Neural cell (in vitro differentiated cells): Measurements from ENCODE around the gene MAST4. TPM values are rescaled to one million over a fixed set of nuclear protein-coding genes. Genes with fewer than 3 reads are reported as not detected.

Experiments used
- H2AFZ ChIP-seq: fragments of 200-600, 300-800 bp; sonication (generic), shearing (Covaris generic); 2 replicates; pipeline ENCODE4 v1.6.0; 2014; ENCODE audit warnings: low read depth, mild to moderate bottlenecking, antibody characterized with exemption, low read length, moderate library complexity
- H3F3A ChIP-seq: fragments of 200-600 bp; shearing (Covaris generic); 2 replicates; pipeline ENCODE4 v1.6.1; 2016; ENCODE audit warnings: mild to moderate bottlenecking, moderate library complexity, mixed read lengths, antibody characterized with exemption, low read length; ENCODE audit not compliant: insufficient read depth, poor library complexity, severe bottlenecking
- H3K27ac ChIP-seq: fragments of 200-600, 300-800 bp; sonication (generic), shearing (Covaris generic); 2 replicates; pipeline ENCODE4 v1.5.1; 2014; ENCODE audit warnings: mild to moderate bottlenecking, low read length, moderate library complexity
- H3K27me3 ChIP-seq: fragments of 300-800, 200-600 bp; sonication (generic), shearing (Covaris generic); 2 replicates; pipeline ENCODE4 v1.6.0; 2014; ENCODE audit warnings: mild to moderate bottlenecking, low read depth, low read length, moderate library complexity; ENCODE audit not compliant: insufficient read depth
- H3K36me3 ChIP-seq: fragments of 300-800, 200-600 bp; sonication (generic), shearing (Covaris generic); 2 replicates; pipeline ENCODE4 v1.5.1; 2014; ENCODE audit warnings: mild to moderate bottlenecking, antibody characterized with exemption, low read length, moderate library complexity; ENCODE audit not compliant: insufficient read depth
- H3K4me2 ChIP-seq: fragments of 300-800, 200-600 bp; sonication (generic), shearing (Covaris generic); 2 replicates; pipeline ENCODE4 v1.6.0; 2014; ENCODE audit warnings: mild to moderate bottlenecking, low read length
- H3K4me3 ChIP-seq: fragments of 300-800, 200-600 bp; sonication (generic), shearing (Covaris generic); 2 replicates; pipeline ENCODE4 v1.5.1; 2014; ENCODE audit warnings: mild to moderate bottlenecking, low read length, moderate library complexity
- H3K79me2 ChIP-seq: fragments of 200-600 bp; shearing (Covaris generic); replicated peaks from 2 replicates; pipeline ENCODE4 v1.6.0; 2014; ENCODE audit warnings: mild to moderate bottlenecking, low read length, moderate library complexity; ENCODE audit not compliant: insufficient read depth
- H3K9ac ChIP-seq: fragments of 300-800, 200-600 bp; sonication (generic), shearing (Covaris generic); 2 replicates; pipeline ENCODE4 v1.6.1; 2016; ENCODE audit warnings: mild to moderate bottlenecking, low read length, mixed read lengths
- H3K9me2 ChIP-seq: fragments of 200-600 bp; shearing (Covaris generic); 2 replicates; pipeline ENCODE4 v1.6.1; 2016; ENCODE audit warnings: mild to moderate bottlenecking, low read length, mixed read lengths; ENCODE audit not compliant: insufficient read depth
- H3K9me3 ChIP-seq: fragments of 200-600, 300-800 bp; sonication (generic), shearing (Covaris generic); 2 replicates; pipeline ENCODE4 v1.6.1; 2016; ENCODE audit warnings: mild to moderate bottlenecking, mixed run types, low read length, moderate library complexity, mixed read lengths
- H4K20me1 ChIP-seq: fragments of 200-600 bp; shearing (Covaris generic); 2 replicates; pipeline ENCODE4 v1.6.1; 2016; ENCODE audit warnings: mild to moderate bottlenecking, mixed run types; ENCODE audit not compliant: insufficient read depth
- EZH2 ChIP-seq: fragments of 200-600, 300-800 bp; shearing (Covaris generic), sonication (generic); IDR thresholded peaks from 2 replicates; pipeline ENCODE4 v1.6.1; 2014; ENCODE audit warnings: antibody characterized with exemption, low read length, borderline replicate concordance, mild to moderate bottlenecking; ENCODE audit not compliant: insufficient read depth, poor library complexity, severe bottlenecking
- MXI1 ChIP-seq: fragments of 450-650 bp; conservative IDR thresholded peaks from 2 replicates; pipeline ENCODE4 v1.6.1; 2014; ENCODE audit warnings: antibody characterized with exemption, mild to moderate bottlenecking; ENCODE audit not compliant: poor library complexity, severe bottlenecking
- POLR2AphosphoS5 ChIP-seq: IDR thresholded peaks from 2 replicates; pipeline ENCODE4 v1.6.1; 2012
- RAD21 ChIP-seq: fragments of 450-650 bp; conservative IDR thresholded peaks from 2 replicates; pipeline ENCODE4 v1.6.1; 2014; ENCODE audit warnings: antibody characterized with exemption, mild to moderate bottlenecking, moderate library complexity
- SMC3 ChIP-seq: fragments of 450-650 bp; conservative IDR thresholded peaks from 2 replicates; pipeline ENCODE4 v1.6.1; 2014; ENCODE audit warnings: antibody characterized with exemption, mild to moderate bottlenecking, moderate library complexity; ENCODE audit not compliant: poor library complexity
- TAF1 ChIP-seq: IDR thresholded peaks from 2 replicates; pipeline ENCODE4 v1.6.1; 2012; ENCODE audit warnings: low read depth
- polyA plus RNA-seq: library from polyadenylated mRNA; depleted of rRNA; stranded (reverse); fragments of >200 nt; gene quantifications from 2 replicates; pipeline ENCODE4 v1.2.3, GENCODE V29; 2014
- TF ChIP-seq, protein P1 (sequence below): IDR thresholded peaks from 2 replicates; pipeline ENCODE4 v1.6.1; 2012; ENCODE audit warnings: borderline replicate concordance

Gene MAST4
- polyA plus RNA-seq, 1 donor from 2014 or later = 2.3 TPM

DNA sequence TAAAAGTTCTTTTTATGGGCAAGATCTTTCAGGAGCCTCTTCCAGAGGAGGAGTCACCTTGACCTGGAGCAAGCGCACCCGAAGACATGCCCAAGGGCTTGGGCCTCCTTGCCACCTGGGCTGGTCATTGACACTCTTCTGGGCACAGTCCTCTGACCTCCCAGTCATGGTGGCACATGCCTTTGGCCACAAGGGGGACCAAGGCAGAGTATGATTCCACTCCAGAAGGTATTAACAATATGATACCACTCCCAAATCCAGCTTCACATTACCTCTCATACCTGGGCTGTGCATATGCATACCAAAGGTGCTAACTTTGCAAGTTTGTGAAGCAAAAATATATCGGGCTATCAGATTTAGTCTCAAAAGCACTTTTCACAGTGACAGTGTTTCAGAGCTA lies 84.6 kb downstream of the MAST4 start:
- Histone ChIP-seq H3K36me3 (no peaks in the 10 kb centered on the region), H3K27ac (no peak overlapping the region), H4K20me1 (no peaks in the 10 kb centered on the region), H3K9ac (no peak overlapping the region), H3K9me2 (no peaks in the 10 kb centered on the region), H3K79me2 (no peaks in the 10 kb centered on the region), H3K4me2 (no peak overlapping the region), H2AFZ (no peak overlapping the region), H3K27me3 (no peaks in the 10 kb centered on the region), H3K4me3 (no peak overlapping the region), H3K9me3 (no peaks in the 10 kb centered on the region), H3F3A (no peaks in the 10 kb centered on the region)
- TF ChIP-seq SMC3 = no peak
- TF ChIP-seq RAD21 = no peak
- TF ChIP-seq MXI1 = no peak
- no peak for TF ChIP-seq TAF1
- TF ChIP-seq POLR2AphosphoS5 = no peak

DNA sequence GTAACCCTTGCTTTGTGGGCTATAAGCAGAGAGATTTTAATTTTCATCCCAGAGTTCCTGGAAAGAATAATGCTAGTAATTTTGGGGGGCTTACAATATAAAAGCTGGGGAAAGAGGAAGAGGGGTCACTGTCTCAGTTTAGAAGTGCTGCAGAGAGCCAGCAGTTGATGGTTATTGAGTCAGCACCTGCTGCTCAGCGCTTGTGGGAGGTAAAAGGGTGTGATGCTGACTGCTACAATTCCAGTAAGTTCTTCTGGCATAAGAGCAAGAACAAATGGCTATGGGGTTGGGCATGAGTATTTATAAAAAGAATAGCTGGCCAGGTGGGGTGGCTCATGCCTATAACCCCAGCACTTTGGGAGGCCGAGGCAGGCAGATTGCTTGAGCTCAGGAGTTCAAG lies 88.5 kb downstream of the MAST4 start:
- Histone ChIP-seq H3K9ac (no peak overlapping the region), H2AFZ (no peak overlapping the region), H3K9me3 (no peaks in the 10 kb centered on the region), H3K27ac (no peak overlapping the region), H4K20me1 (no peaks in the 10 kb centered on the region), H3K4me2 (no peak overlapping the region), H3F3A (no peaks in the 10 kb centered on the region), H3K27me3 (no peaks in the 10 kb centered on the region), H3K9me2 (no peaks in the 10 kb centered on the region), H3K79me2 (no peaks in the 10 kb centered on the region), H3K4me3 (no peak overlapping the region), H3K36me3 (no peaks in the 10 kb centered on the region)
- TF ChIP-seq EZH2 (no peak), RAD21 (no peak), TAF1 (no peak)
- TF ChIP-seq, protein P1, sequence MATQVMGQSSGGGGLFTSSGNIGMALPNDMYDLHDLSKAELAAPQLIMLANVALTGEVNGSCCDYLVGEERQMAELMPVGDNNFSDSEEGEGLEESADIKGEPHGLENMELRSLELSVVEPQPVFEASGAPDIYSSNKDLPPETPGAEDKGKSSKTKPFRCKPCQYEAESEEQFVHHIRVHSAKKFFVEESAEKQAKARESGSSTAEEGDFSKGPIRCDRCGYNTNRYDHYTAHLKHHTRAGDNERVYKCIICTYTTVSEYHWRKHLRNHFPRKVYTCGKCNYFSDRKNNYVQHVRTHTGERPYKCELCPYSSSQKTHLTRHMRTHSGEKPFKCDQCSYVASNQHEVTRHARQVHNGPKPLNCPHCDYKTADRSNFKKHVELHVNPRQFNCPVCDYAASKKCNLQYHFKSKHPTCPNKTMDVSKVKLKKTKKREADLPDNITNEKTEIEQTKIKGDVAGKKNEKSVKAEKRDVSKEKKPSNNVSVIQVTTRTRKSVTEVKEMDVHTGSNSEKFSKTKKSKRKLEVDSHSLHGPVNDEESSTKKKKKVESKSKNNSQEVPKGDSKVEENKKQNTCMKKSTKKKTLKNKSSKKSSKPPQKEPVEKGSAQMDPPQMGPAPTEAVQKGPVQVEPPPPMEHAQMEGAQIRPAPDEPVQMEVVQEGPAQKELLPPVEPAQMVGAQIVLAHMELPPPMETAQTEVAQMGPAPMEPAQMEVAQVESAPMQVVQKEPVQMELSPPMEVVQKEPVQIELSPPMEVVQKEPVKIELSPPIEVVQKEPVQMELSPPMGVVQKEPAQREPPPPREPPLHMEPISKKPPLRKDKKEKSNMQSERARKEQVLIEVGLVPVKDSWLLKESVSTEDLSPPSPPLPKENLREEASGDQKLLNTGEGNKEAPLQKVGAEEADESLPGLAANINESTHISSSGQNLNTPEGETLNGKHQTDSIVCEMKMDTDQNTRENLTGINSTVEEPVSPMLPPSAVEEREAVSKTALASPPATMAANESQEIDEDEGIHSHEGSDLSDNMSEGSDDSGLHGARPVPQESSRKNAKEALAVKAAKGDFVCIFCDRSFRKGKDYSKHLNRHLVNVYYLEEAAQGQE = no peak

DNA sequence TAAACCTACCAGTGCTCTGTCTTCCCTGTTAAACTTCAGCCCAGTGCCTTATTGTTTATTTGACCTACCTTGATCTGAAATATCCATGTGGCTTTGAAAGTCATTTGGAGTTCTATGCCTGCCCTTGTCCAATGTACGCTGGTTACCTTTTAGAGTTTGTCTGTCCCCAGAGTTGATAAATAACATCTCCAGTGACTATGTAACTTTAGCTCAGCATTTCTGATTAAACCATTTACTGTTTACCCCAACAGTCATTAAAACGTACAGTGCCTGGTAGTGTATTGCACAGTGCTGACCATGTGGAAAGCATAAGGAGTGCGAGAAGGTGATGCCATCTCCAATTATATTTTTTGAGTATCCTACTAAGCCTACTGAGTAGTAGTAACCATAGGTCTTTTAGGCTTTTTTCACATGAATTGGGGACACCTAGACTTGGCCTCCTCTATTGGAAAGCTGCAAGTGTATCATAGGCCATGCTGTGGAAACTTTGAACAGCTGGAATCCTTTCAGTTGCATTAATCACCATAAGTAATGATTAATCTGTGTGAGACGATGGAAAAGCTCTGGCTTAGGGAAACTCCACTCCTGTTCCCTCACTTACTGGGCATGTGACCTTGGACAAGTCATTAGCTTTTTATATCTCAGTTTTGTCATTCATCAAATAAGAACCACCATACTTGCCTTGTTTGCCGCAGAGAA lies 93.5 kb downstream of the MAST4 start:
- Histone ChIP-seq H2AFZ (no peak overlapping the region), H3F3A (no peaks in the 10 kb centered on the region), H3K9ac (no peak overlapping the region), H3K27ac (no peak overlapping the region), H3K4me3 (no peak overlapping the region), H3K27me3 (no peaks in the 10 kb centered on the region), H3K79me2 (no peaks in the 10 kb centered on the region), H3K4me2 (no peak overlapping the region), H4K20me1 (no peaks in the 10 kb centered on the region), H3K9me2 (no peaks in the 10 kb centered on the region), H3K36me3 (no peaks in the 10 kb centered on the region), H3K9me3 (no peaks in the 10 kb centered on the region)
- TF ChIP-seq EZH2 (no peak), POLR2AphosphoS5 (no peak), MXI1 (no peak), RAD21 (no peak)
- TF ChIP-seq, protein P1 = no peak
